NB4 (cell line): ENCODE data around the gene PDE7B.
A peak's percentile ranks its signal among the peaks of the same experiment; 100 is the strongest.

ENCODE experiments used
- DNase-seq: peaks from one replicate; pipeline ENCODE4 v3.0.0; 2010; ENCODE audit warnings: low read depth
- H3K4me3 ChIP-seq: one replicate; pipeline ENCODE4 v1.5.1; 2011; ENCODE audit warnings: mild to moderate bottlenecking, low read depth, low read length, moderate library complexity
- CTCF ChIP-seq: IDR thresholded peaks from one replicate; pipeline ENCODE4 v1.5.1; 2012; ENCODE audit warnings: low read depth, low read length
- MAX ChIP-seq: IDR thresholded peaks from 2 replicates; pipeline ENCODE4 v1.6.1; 2011; ENCODE audit warnings: low read depth, low read length
- MYC ChIP-seq: IDR thresholded peaks from 2 replicates; pipeline ENCODE4 v1.6.1; 2011; ENCODE audit warnings: low read depth, low read length
- POLR2A ChIP-seq: IDR thresholded peaks from 2 replicates; pipeline ENCODE4 v1.6.1; 2011; ENCODE audit warnings: mild to moderate bottlenecking; ENCODE audit not compliant: insufficient read length; ENCODE audit errors: extremely low read depth

PDE7B gene

GRCh38 chr6:136011475-136011874 lies 160.0 kb downstream of the PDE7B start:
- DNase-seq, result no peak
- no peak for TF ChIP-seq MAX
- TF ChIP-seq POLR2A, result no peak
- no peak for TF ChIP-seq MYC
- TF ChIP-seq CTCF, result no peak

GRCh38 chr6:136012198-136012887 lies 160.8 kb downstream of the PDE7B start:
- H3K4me3 ChIP-seq, result no peak overlapping the region
- TF ChIP-seq MAX, result no peak
- no peak for TF ChIP-seq MYC
- no peak for TF ChIP-seq CTCF
- TF ChIP-seq POLR2A, result no peak
- no peak for DNase-seq

More at GRCh38 chr6:136011475-136011874, 160.0 kb downstream of the PDE7B start:
- H3K4me3 ChIP-seq, result no peak overlapping the region

- TF ChIP-seq MYC (no peak), MAX (no peak), CTCF (no peak), POLR2A (no peak)
- no peak overlapping the region for H3K4me3 ChIP-seq
- no peak for DNase-seq
Measured at GRCh38 chr6:136012943-136013342, 161.4 kb downstream of the PDE7B start.

GRCh38 chr6:136014454-136015437 lies 163.2 kb downstream of the PDE7B start:
- TF ChIP-seq CTCF (no peak), MYC (no peak), POLR2A (no peak), MAX (no peak)
- H3K4me3 ChIP-seq, result no peak overlapping the region
- peak; percentile 22 for DNase-seq

- H3K4me3 ChIP-seq, result no peak overlapping the region
Measured at GRCh38 chr6:136015531-136015930, 164.0 kb downstream of the PDE7B start.

More at GRCh38 chr6:136015531-136015930, 164.0 kb downstream of the PDE7B start:
- DNase-seq, result no peak
- TF ChIP-seq MYC (no peak), POLR2A (no peak), CTCF (no peak), MAX (no peak)
